Activated CD8-positive, alpha-beta memory T cell treated with anti-CD3 and anti-CD28 coated beads for 1 hour (primary cell): ENCODE results near the gene USP32.

Source experiments
- DNase-seq, 2 donors: peaks; one replicate each; pipeline ENCODE4 v3.0.0-alpha.2; 2020; ENCODE audit warnings: low read depth in 1 of 2; ENCODE audit errors: extremely low read depth in 1 of 2

The USP32 gene

DNA sequence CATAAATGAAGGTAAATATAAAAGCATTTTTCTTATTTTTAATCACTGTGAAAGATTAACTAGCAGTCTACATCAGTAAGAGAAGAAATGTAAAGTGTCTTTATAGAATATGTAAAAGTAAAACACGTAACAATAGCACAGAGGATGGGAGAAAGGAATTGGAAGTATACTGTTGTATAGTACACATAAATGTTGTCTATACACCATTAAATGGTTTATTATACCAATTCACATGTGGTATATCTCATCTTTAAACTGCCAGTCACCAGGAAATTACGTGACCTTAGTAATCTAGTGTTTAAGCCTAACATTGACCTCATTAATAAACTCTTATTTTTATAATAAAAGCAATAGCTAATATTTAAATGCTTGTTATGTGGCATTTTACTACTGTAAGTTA lies 87.4 kb downstream of the USP32 start:
- DNase-seq = no peak

DNA sequence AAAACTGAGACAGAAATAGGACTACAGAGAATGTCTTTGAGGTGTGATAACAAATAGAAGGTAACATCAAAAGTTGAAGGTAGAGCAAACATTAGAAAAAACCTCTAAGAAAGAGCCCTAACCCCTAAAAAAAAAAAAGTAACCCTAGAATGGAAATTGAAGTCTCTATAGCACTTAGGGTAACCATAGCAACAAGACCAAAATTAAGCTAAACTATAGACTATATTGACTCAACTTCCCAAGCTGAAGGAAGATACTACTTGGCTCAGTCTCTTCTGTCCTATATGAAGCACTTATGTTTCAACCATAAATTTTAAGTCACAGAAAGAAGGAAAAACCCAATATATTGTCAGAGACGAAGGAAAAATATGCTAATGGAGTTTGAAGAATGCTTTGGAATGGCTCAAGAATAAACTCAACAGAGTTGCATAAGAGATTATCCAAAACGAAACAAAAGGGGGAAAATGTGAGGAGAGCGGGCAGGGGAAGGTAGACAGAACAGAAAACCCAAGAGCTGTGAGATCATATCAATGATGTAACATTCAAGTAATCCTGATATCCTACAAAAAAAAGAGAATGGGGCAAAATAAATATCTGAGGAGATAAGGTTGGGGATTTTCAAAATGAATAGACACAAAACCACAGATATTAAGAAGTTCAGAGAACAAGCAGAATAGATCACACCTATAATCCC lies 88.4 kb downstream of the USP32 start:
- DNase-seq = no peak

DNA sequence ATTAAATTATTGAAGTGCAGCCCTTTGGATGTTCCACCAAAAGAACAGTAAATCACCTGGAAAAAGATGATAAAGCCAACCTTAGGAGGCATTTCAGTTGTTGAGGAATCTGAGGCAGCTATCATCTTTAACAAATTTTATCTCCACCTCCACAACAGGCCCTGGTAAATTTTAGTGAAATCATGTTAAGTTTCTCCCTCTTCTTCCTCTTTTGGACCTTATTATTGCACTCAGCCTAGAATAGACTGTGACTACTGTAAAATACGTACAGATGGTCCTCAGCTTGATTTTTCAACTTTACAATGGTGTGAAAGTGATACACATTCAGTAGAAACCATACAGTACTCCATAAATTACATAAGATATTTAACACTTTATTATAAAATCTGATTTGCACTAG lies 90.3 kb downstream of the USP32 start:
- no peak for DNase-seq

DNA sequence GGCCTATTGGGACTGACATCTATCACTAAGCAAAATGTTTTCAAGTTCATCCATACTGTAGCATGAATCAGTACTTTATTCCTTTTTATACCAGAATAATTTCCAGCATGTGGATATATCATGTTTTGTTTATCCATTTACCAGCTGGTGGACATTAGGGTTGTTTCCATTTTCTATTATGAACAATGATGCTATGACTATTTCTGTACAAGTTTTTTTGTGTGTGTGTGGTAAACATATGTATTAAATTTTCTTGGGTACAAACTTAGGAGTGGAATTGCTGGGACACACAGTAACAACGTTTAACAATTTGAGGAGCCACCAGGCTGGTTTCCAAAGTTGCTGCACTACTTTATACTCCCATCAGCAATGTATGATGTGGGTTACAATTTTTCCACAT lies 91.0 kb downstream of the USP32 start:
- no peak for DNase-seq

DNA sequence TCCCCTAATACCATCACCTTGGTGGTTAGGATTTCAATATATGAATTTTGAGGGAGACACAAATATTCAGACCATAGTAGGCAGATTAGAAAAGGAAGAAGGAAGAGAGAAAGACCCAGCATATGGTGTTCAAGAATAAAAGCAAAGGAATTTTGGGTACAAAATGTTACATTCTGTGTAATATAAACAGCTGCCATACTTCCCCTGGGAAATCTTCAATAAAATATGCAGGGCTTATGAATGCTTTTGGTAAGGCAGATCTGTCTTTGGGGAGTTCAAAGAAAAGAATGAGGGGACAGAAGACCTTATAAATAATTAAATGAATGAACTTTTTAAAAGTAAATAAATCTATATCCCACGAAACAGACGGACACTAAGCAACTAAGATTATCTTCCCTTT lies 91.9 kb downstream of the USP32 start:
- DNase-seq = no peak

DNA sequence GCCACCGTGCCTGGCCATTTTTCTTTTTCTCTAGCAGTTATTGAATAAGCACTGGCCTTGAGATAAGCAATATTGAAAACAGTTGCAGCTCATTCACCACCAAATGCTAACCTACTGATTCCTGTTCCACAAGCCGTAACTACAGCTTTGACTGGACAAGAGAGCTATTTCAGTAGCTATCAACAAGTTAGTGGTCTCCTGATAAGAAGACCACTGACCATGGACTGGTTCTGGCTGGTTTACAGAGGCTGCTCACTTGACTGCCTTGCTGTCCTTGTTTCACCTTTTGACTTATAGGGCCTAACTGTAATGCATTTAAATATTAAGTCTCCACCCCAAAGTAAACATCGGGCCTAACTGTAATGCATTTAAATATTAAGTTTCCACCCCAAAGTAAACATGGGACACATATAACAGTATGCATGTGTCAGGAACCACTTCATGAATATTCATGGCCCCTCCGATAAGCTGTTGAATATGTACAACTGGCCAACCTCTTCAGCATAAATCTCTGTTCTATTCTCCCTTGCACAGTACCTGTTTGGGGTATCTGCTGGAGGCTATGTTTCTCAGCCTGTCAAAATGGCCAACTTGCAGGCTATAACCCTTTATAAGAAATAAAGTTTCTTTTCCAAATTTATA lies 94.1 kb downstream of the USP32 start:
- DNase-seq = no peak

DNA sequence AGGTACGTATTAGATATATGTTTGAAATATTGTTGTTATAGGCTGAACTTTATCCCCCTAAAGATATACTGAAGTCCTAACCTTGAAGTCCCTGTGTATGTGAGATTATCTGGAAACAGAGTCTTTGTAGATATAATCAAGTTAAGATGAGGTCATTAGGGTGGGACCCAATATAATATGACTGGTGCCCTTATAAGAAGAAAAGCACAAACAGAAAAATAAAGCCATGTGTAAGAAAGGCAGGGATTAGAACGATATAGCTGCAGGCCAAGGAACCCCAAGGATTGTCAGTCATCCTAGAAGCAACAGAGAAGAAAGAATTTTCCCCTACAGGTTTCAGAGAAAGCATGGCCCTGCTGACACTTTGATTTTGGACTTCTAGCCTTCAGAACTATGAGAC lies 95.8 kb downstream of the USP32 start:
- no peak for DNase-seq

DNA sequence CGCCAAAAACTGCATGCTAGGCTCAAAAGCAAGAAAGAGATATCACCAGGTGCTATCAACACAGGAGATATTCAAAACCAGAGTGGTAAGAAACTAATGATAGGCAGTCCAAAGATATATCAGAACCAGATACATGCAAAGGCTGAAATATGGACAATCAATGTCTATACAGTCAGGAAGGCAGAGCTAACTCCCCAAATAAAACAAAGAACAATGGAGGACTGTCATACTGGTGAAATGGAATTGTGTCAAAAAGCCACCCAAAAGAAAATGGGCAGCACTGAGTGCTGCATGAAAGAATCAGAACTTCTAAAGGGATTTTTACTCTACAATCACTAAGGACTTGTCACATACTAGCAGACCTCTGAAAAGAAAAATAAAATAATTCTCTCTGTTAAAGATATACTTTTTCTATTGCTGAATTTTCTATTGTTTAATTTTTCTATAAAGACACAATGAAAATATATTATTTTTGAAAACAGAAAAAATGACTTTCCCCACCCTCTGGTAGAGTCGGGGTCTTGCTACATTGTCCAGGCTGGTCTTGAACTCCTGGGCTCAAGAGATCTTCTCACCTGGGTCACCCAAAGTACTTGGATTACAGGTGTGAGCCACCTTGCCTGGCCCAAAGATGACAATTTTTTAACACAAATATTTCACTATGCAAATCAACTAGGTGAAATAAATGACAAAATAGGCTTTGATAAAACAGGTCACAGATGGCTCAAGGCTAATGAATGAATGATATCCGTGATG lies 98.2 kb downstream of the USP32 start:
- DNase-seq = no peak

DNA sequence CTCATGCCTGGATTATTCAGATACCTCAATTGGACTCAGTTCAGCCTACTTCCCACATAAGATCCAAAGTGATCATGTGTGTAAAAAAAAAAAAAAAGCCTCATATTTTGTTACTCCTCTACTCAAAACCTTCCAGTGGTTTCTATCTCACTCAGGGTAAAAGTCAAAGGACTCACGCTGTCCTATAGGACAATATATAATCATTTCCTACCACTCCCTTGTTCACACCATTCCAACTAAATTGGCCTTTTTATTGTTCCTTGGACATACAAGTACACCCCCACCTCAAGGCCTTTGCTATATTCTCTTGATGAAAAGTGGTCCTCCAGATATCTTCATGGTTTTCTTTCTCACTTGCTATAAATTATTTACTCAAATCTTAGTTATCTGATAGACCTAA lies 99.2 kb downstream of the USP32 start:
- DNase-seq = no peak

DNA sequence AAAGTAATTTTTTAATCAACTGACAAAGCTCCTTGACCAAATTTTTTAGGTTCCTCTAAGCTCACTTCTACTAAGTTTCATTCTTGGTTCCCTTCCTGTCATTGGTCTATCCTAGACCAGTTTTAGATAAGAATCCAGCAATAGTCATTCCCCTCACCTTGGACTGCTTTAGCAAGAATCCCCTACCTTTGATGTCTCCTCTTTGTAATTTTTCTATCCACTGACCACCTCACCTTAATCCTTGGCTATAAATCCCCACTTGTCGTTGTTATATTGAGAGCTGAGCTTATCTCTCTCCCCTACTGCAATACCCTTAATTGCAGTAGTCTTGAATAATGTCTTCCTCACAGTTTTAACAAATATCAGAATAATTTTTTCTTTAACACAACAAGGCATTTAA lies 107.2 kb downstream of the USP32 start:
- DNase-seq = no peak

DNA sequence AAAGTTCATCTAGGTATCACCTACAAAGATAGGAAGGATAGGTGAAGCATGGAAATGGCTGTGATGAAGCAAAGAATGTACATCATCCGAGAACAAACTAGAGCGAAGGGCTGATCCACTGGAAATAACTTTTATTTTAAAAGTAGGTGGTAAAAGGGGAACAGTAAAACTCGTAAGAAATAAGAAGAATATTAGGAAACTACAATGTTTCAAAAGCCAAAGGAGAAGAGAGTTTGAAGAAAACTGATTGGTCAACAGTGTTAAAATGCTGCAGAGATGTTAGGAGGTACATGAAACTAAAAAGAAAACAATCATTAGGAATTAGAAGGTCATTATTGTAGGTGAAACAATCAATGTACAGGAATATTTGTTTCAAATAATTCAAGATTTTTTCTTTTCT lies 108.1 kb downstream of the USP32 start:
- DNase-seq = no peak

DNA sequence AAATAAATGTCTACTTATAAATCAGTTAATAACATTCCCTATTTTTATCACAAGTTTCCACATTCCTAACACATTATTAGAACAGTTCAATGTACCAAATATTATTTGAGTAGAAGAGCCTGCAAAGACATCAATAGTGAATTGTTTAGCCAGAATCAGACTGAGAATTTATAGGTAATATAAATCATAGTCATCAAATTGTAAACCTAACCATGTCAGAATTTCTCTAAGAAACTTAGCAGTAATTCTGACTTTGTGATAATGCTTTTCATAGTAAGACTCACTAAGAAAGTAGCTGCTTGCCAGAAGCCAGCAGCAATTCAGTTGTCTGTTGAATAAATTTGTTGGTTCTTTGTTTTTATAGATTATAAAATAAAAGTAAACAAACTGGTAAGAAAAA lies 111.3 kb downstream of the USP32 start:
- DNase-seq = no peak

DNA sequence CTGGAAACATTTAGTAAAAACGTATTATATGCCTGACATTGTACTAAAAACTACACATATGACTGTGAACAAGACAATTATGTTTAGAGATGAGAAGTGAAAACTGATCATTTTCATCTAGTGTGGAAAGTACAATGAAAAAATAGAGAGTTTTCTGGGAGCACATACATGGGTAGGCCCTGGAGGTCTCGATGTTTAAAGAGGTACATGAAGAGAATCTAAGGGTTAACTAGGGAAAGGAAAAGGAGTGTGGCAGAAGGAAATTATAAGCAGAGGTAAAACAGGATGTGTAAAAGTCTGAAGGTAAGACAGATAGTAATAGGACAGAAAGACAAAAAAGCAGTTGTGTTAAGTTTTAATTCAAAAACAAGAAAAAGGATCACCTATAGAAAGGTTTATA lies 113.7 kb downstream of the USP32 start:
- no peak for DNase-seq

DNA sequence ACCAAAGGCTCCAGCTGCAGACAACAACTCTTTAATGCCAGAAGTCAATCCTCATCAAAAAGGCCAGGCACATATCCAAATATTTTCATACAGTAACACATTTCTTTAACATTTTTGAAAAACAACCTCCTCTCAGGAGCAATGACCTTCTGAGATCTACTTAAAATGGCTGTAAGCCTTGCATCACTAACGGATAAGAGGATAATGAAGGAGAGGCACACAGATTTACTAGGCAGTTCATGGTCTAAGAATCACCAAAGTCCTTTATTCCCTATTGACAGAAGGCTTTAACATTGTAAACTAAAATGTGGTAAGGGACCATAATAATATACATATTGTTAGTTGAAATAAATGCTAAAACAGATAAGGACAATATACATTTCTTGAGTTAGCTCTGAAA lies 114.7 kb downstream of the USP32 start:
- DNase-seq = no peak

DNA sequence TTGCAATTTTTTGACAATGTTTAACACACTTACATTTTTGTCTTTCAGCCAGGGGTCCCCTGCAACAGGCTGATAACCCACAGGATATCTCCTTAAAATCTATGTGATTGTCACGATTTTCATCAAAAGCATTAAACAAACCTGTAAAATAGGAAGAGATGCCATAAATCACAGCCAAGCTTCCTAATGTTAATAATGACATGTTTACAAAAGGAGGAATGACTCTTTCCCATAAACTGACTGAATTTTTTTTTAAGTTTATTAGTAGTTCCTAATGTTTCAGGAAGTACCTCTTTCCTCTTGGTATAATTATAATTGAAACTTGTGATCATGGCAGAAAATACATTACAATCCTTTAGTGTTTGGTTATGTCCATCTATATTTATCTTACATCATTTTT lies 122.5 kb downstream of the USP32 start:
- no peak for DNase-seq

DNA sequence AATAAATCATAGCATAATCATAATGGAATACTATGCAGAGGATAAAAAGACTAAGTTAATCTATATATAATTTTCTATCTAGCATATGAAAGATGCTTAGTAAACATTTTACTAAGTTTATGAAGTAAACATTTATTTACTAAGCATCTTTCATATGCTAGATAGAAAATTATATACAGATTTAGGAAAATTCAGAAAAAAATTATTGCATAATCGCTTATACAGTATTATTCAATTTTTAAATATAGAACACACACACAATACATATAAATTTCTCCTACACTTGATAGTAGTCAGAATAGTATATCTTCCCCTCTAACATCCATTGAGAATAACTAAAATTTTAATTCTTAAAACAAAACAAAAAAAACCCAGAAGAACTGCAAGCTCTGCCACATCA lies 131.4 kb downstream of the USP32 start:
- DNase-seq = no peak

DNA sequence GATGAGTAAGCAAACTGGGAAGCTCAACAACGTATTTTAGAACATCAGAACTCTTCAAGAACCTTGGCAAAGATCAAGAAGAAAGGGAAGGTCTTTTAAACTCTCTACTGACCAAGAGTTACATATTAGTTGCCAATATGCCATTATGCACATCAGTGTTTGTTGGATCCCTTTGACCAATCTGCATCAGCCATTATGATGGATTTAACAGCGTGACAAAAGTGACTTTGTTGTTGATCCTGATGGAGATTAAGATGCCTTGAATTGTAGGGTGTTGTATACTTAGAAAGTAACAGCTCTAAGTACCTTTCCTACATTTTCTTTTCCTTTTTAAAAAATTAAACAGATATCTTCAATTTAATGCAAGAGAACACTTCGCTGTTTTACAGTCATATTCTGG lies 133.6 kb downstream of the USP32 start:
- DNase-seq = no peak

DNA sequence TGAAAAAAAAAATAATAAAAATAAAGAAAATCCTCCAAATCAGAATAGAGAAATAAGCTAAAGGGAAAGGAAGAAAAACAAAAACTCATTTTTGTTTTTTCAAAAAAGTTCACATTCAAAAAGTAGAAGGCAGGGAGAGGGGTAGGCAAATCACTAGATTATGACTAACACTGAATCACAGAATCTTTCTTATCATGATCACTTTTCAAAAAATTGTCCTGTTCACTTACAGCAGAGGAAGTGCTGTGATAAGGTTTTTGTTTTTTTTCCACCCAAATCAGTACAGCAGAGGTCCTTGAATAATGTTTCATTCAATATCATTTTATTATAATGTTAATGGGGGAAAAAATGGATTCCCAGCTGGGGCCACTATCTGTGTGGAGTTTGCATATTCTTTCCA lies 135.8 kb downstream of the USP32 start:
- DNase-seq = no peak

DNA sequence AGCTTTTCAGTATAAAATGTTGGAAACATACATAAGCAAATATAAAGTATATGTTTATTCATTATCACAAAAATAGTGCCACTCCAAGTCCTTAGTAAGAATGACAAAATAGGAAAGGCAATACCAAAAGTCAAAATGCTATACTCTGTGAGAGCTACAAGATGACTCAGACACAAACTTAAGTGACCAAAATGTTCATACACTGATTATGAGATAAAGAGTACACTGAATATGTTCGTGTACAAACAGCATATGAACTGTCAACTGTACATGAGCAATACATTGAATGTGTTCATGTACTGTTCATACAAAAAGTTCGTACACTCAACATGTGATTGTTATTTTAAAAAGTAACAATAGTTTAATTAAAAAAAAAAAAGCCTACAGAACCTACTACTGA lies 138.9 kb downstream of the USP32 start:
- no peak for DNase-seq

DNA sequence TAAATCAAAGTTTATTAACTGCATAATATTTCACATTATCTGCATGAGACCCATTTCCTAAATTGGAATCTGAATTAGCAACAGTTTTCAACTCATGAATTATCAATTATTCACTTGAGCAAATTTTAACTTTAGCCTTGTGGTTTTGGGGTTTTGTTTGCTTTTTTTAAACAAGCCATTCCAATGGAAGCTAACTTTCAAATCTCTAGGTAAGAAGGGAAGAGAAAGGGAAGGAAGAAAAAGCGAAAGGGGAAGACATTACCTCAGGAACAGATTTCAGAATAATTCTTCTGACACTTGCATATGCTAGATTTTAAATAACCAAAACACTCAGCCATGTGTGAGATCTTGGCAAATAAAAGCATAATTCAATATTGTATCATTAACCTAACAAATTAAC lies 139.5 kb downstream of the USP32 start:
- DNase-seq = no peak

DNA sequence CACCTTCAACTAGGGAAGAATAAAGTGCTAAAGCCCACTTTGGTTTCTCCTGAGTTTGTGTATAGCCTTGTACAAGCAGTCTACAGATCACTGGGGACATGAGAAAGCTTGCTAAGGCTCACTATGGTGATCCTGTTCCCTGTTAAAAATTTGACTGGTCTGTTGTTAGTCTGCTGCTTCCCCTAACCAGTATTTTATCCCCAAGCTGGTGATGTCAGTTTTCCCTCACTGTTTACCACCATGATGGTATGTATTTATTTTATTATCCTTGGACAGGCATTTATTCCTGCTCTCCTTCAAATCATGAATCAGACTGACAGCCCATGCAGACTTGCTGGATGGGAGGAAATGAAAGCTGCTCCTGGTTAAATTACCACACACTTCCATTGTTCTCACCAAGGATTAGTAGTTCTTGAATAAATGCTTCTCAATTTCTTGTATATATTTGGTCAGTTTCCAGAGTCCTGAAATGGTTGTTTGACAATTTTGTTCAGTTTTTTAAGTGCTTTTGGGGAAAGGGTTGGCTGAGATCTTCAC lies 142.6 kb downstream of the USP32 start:
- no peak for DNase-seq
